ENCODE results near the gene IQGAP3. TPM values are rescaled to one million over a fixed set of nuclear protein-coding genes. Genes with fewer than 3 reads are reported as not detected.

Gene IQGAP3
- total and polyA plus RNA-seq, 4 donors: under 0.01 to 8.5 (median 0.43) TPM

- TF ChIP-seq ATF3 (IDR thresholded peaks at IDR 0.05): no peak
- no peak for TF ChIP-seq RAD21 (IDR thresholded peaks at IDR 0.05)
- no peak for TF ChIP-seq TAF1 (conservative IDR thresholded peaks at IDR 0.05)
- TF ChIP-seq YY1 (IDR thresholded peaks at IDR 0.05): no peak
- TF ChIP-seq NR2F2 (IDR thresholded peaks at IDR 0.05): no peak
Measured at GRCh38 chr1:156484480-156485058, 87.8 kb downstream of the IQGAP3 start (continued).

GRCh38 chr1:156483397-156483796 is 89.0 kb downstream of the IQGAP3 start:
- DNase-seq (ENCODE audit: low spot score): no peak
- Histone ChIP-seq H3K36me3 (ENCODE audit: control insufficient read depth in 4 of 4, insufficient read depth in 3 of 4, low read depth in 1 of 4, low read length in 3 of 4) (peaks cover 13 to 44% (median 30%) of the 10 kb centered on the region in 4 donors), H3K4me3 (ENCODE audit: low read depth in 1 of 3, low read length in 3 of 3) (no peak overlapping the region), H3K27me3 (ENCODE audit: control insufficient read depth in 4 of 4, insufficient read depth in 4 of 4, low read length in 3 of 4) (no peaks in the 10 kb centered on the region), H3K9ac (ENCODE audit: low read depth in 1 of 2, low read length in 2 of 2) (no peak overlapping the region), H3K27ac (ENCODE audit: low read depth in 1 of 2, low read length in 2 of 2) (no peak overlapping the region), H3K9me3 (ENCODE audit: control insufficient read depth in 4 of 4, low read length in 3 of 4) (no peaks in the 10 kb centered on the region), H3K4me1 (ENCODE audit: control insufficient read depth in 4 of 4, insufficient read depth in 4 of 4, low read length in 3 of 4) (peaks cover 0 to 15% (median 6%) of the 10 kb centered on the region in 4 donors)
- 93% methylated on average over 2 of the region's 2 CpGs for WGBS
- TF ChIP-seq EGR1 (IDR thresholded peaks at IDR 0.05; ENCODE audit: low read depth in 2 of 2): no peak
- TF ChIP-seq FOXA2 (IDR thresholded peaks at IDR 0.05): no peak
- TF ChIP-seq SP1 (IDR thresholded peaks at IDR 0.05): no peak
- no peak for TF ChIP-seq GABPA (IDR thresholded peaks at IDR 0.05 in 1 of 2, conservative IDR thresholded peaks at IDR 0.05 in 1 of 2)

GRCh38 chr1:156482276-156482675 is 90.1 kb downstream of the IQGAP3 start:
- Histone ChIP-seq H3K9me3 (ENCODE audit: control insufficient read depth in 4 of 4, low read length in 3 of 4) (no peaks in the 10 kb centered on the region), H3K27me3 (ENCODE audit: control insufficient read depth in 4 of 4, insufficient read depth in 4 of 4, low read length in 3 of 4) (no peaks in the 10 kb centered on the region), H3K4me1 (ENCODE audit: control insufficient read depth in 4 of 4, insufficient read depth in 4 of 4, low read length in 3 of 4) (peaks cover 4 to 22% (median 16%) of the 10 kb centered on the region in 4 donors), H3K27ac (ENCODE audit: low read depth in 1 of 2, low read length in 2 of 2) (no peak overlapping the region), H3K36me3 (ENCODE audit: control insufficient read depth in 4 of 4, insufficient read depth in 3 of 4, low read depth in 1 of 4, low read length in 3 of 4) (peaks cover 13 to 49% (median 34%) of the 10 kb centered on the region in 4 donors), H3K9ac (ENCODE audit: low read depth in 1 of 2, low read length in 2 of 2) (no peak overlapping the region), H3K4me3 (ENCODE audit: low read depth in 1 of 3, low read length in 3 of 3) (no peak overlapping the region)
- DNase-seq (ENCODE audit: low spot score): no peak
- WGBS: 93% methylated on average over 19 of the region's 19 CpGs
- no peak for TF ChIP-seq SP1 (IDR thresholded peaks at IDR 0.05)
- TF ChIP-seq TAF1 (conservative IDR thresholded peaks at IDR 0.05): no peak
- no peak for TF ChIP-seq HNF4G (IDR thresholded peaks at IDR 0.05)
- no peak for TF ChIP-seq FOXA1 (IDR thresholded peaks at IDR 0.05)
- TF ChIP-seq YY1 (IDR thresholded peaks at IDR 0.05): no peak
- no peak for TF ChIP-seq REST (IDR thresholded peaks at IDR 0.05)
- TF ChIP-seq FOXA2 (IDR thresholded peaks at IDR 0.05): no peak
- TF ChIP-seq HNF4A (conservative IDR thresholded peaks at IDR 0.05): no peak
- no peak for TF ChIP-seq NR2F2 (IDR thresholded peaks at IDR 0.05)
- TF ChIP-seq CTCF (IDR thresholded peaks at IDR 0.05; ENCODE audit: low read depth, low read length, missing input control): no peak
- no peak for TF ChIP-seq RAD21 (IDR thresholded peaks at IDR 0.05)
- no peak for TF ChIP-seq ATF3 (IDR thresholded peaks at IDR 0.05)
- no peak for TF ChIP-seq MAX (IDR thresholded peaks at IDR 0.05)
- no peak for TF ChIP-seq RXRA (IDR thresholded peaks at IDR 0.05)
- TF ChIP-seq ZBTB33 (IDR thresholded peaks at IDR 0.05): no peak
- no peak for TF ChIP-seq EGR1 (IDR thresholded peaks at IDR 0.05; ENCODE audit: low read depth in 2 of 2)
- no peak for TF ChIP-seq JUND (IDR thresholded peaks at IDR 0.05)
- TF ChIP-seq GABPA (IDR thresholded peaks at IDR 0.05 in 1 of 2, conservative IDR thresholded peaks at IDR 0.05 in 1 of 2): no peak

Data from liver (tissue), 9 donors.